22Rv1 (cell line): ENCODE measurements around the gene FHOD3.

Experiments
- H3K27ac ChIP-seq: fragments of 450-650 bp; 2 replicates; pipeline ENCODE4 v1.5.1; 2017
- ZFX ChIP-seq: fragments of 450-650 bp; IDR thresholded peaks from 2 replicates; pipeline ENCODE4 v1.6.1; 2017; ENCODE audit warnings: antibody characterized with exemption, borderline replicate concordance
- TF ChIP-seq, protein P1 (sequence below): fragments of 450-650 bp; IDR thresholded peaks from 2 replicates; pipeline ENCODE4 v1.5.1; 2017; ENCODE audit warnings: mild to moderate bottlenecking

Gene FHOD3

DNA sequence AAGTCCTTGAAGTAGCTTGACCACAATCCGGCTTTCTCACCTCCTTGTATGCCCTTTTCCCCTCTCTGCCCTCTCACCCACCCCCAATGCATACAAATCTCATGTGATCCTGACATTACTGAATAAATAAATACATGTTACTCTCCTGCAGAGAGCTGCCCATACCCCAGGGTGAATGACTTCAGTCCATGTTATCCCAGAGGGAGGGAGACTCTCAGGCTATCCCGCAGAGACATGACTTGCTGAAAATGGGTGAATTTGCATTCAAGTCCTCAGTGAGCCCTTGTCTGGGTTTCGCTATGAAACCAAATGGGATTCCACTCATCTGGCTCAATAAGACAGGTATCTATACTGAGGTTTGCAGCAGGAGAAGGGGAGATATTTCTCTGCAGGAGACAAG, 168.5 kb downstream of the FHOD3 start:
- TF ChIP-seq ZFX, result no peak
- TF ChIP-seq, protein P1, sequence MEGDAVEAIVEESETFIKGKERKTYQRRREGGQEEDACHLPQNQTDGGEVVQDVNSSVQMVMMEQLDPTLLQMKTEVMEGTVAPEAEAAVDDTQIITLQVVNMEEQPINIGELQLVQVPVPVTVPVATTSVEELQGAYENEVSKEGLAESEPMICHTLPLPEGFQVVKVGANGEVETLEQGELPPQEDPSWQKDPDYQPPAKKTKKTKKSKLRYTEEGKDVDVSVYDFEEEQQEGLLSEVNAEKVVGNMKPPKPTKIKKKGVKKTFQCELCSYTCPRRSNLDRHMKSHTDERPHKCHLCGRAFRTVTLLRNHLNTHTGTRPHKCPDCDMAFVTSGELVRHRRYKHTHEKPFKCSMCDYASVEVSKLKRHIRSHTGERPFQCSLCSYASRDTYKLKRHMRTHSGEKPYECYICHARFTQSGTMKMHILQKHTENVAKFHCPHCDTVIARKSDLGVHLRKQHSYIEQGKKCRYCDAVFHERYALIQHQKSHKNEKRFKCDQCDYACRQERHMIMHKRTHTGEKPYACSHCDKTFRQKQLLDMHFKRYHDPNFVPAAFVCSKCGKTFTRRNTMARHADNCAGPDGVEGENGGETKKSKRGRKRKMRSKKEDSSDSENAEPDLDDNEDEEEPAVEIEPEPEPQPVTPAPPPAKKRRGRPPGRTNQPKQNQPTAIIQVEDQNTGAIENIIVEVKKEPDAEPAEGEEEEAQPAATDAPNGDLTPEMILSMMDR, result no peak
- H3K27ac ChIP-seq, result peak overlapping the region; percentile 32; the same call in 1 of the 2 replicates

DNA sequence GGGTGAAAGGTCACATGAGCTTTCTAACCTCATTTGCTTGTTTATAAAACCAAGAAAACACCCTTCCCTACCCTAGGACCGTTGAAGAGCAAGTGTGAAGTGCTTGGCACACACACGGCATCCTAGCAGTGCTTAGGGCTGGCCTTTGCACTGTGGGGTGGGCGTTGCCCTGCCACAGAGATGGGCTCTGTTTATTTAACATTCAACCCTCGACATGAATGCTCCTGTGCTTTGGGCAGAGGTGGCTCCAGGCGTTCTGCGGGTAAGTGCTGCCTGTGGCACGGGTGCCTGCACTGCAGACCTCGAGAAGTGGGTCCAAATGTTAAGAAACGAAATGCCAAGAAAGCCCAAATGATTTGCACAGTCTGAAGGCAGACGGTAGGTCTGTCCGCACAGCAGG, 170.1 kb downstream of the FHOD3 start:
- TF ChIP-seq, protein P1, result no peak
- TF ChIP-seq ZFX, result no peak
- no peak overlapping the region for H3K27ac ChIP-seq

DNA sequence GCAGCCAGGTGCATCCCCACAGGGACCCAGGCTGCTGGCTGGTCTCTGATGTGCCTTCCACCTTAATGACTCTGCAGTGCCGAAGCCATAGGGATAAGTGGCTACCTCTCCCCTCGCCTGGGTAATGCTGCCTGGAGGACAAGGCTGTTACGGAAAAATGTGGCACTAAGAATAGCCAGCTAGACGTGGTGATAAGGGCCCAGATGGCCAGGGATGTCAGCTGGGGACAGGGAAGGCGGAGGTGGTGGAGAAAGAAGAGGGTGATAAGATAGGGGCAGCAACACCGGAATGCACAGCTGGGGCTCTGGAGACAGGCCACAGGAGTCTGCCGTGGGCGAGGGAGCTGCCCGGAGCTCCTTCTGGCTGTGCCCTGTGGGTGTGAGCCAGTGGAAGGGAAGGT, 170.6 kb downstream of the FHOD3 start:
- no peak overlapping the region for H3K27ac ChIP-seq
- no peak for TF ChIP-seq ZFX
- TF ChIP-seq, protein P1, result no peak

DNA sequence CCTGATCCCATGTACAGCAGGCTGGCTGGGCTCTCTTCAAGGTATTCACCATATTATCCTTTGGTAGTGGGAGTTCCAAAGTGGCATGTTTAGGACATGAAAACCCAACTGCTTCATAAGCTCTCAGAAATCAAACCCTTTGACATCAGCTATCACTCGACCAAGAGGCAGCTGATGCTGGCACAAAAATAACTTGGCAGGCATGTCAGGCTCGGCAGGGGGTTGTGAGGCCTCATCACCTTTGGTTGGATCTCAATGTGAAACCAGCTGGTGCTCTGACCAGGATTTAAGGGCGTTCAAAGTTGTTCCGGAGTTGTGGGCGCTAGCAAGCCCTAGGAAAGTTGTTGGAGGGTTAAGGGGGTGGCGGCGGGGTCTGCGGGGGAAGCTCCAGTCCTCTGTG, 171.9 kb downstream of the FHOD3 start:
- TF ChIP-seq, protein P1, result no peak
- no peak for TF ChIP-seq ZFX
- no peak overlapping the region for H3K27ac ChIP-seq

DNA sequence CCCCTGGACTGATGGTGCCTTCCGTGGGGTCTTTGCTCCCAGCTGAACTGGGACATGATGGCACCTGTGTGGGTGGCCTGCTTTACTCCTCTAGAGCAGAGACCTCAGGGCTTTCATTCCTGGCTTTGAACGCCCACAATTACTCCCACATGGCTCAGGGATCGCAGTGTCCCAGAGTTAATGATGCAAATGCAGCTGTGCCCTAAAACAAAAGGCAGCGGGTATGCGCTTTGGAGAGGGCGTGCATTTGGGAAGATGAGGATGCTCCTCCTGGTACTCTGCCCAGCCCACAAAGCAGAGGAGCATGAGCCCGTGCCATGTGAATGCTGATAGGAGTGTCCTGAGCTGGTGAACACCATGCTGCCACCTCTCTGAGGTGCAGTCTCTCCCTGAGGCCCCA, 173.4 kb downstream of the FHOD3 start:
- no peak overlapping the region for H3K27ac ChIP-seq
- TF ChIP-seq, protein P1, result no peak
- TF ChIP-seq ZFX, result no peak

DNA sequence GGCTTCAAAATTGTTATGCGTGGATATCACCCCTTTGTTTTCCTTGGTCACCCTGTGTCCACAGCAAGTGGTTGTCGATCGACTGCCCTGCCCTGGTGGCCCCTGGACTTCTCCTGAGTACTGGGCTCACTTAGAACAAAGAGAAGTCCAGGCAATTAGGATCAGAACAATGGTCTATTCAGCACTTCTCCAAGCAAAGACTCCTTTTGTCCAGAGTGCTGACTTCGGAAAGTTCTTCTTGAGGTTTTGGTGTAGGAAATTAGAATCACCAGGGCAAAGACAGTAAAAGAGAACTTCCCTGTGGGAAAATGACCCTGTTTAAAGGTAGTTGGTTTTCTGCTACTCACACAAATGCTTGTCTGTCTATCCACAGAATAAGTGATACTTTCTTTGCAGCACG, 173.9 kb downstream of the FHOD3 start:
- H3K27ac ChIP-seq, result no peak overlapping the region
- TF ChIP-seq, protein P1, result no peak
- no peak for TF ChIP-seq ZFX

DNA sequence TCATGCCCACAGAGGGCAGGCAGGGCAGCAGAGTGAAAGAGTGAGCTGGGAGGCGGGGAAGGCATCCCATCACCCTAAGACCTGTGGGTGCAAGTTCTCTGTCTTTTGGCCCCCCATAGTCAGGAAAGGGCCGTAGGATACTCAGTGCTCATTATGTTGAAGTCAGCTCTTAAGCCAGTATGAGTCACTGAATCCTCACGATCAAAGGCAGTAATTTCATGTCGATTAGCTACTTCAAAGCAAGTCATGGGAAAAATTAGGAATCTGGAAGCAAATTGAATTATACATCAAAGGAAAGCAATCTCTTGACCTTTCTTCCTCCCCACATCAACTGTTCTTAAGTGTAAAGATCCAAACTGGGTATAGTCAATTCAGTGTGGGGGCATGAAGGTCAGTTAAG, 178.9 kb downstream of the FHOD3 start:
- H3K27ac ChIP-seq, result no peak overlapping the region
- no peak for TF ChIP-seq ZFX
- TF ChIP-seq, protein P1, result no peak
